GM18520 (cell line): ENCODE measurements around the gene HIVEP3.

Experiments
- ATAC-seq: cut with Tn5 transposase; IDR thresholded peaks from one replicate; pipeline ENCODE4 v1.9.1; 2021; ENCODE audit not compliant: unreplicated experiment

HIVEP3 gene

DNA sequence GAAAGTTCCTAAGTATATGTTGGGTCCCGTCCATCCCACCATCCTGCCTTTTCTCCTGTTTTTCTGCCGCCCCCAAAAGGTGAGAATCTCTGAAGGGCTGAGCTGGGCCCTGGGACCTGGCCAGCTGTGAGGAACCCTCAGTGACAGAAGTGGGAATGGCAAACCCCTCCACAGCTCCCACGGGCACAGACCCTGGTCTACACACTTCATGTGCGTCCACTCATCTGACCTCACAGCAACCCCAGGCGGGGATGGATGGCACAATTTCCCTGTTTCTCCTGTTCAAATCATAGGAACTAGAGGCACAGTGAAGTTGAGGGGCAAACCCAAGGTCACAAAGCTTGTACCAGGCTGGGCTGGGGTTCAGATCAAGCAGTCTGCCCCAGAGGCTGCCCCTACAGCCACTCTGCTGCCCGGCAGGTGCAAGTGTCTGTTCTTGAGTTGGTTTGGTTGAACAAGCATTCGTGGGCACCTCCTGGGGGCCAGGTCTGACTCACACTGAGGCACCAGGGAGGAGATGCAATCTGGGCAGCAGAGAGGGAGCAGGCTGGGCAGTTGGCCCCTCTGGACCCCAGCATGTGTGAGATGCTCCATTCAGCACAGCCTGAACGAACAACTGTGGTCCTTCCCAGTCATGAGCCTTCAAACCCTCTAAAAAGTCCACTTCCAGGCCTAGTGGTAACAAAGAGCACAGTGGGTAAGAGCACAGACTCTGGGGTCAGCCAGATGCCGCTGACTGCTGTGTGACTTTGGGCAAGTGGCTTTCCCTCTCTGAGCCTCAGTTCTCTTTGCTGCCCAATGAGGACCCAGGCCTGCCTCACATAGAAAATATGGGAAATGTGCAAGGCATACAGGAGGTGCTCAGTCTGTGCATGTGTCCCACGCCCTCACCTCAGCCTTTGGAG lies 438.3 kb downstream of the HIVEP3 start:
- no peak for ATAC-seq

DNA sequence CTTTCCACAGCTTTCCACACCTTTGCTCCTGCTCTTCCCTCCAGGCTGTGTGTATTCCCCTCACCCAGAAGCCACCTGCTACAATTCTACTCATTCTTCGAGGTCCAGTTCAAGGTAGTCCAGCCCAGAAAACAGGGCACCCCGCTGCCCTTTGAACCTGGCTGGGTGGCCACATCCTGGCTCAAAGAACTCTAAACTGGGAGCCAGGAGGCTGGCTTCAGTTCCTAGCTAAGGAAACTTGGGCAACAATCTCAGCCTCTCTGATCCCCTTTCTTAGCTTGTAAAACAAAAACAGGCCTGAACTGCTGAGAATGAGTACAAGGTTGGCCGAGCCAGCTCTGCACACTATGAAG lies 438.9 kb downstream of the HIVEP3 start:
- no peak for ATAC-seq

DNA sequence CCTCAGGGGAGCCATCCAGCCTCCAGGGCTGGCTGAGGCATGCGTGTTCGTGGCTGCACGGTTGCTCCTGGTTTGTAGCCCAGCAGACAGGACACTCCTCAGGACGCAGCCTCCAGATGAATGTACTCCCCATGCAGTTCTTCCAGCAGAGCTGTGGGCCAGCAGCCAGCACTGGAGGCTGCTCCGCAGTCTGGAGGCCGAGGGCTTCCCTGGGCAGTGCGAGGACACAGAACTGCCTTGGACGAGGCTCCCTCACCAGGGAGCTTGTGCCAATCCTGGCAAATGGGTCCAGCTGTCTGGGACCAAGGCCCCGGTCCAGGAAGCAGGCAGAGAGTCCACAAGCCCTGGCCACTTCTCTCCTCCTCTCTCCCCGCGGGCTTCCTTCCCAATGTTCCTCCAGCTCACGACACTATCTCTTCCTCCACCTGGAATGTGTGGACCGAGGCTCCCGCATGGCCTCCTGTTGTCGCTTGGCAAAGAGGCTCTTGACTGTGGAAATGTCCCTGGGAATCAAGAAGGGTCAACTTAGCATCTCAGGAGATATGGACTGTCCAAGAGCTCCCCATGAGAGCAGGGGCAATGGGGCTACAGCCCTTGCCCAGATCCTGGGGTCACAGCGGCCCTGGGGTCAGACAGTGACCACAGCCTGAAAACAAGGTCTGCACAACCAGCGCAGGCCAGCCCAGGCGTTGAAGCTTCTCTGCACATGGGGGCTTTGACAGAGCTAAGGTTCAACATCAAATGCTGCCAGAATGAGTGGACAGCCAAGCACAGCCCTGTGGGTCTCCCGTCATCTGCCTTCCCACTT lies 439.5 kb downstream of the HIVEP3 start:
- no peak for ATAC-seq

DNA sequence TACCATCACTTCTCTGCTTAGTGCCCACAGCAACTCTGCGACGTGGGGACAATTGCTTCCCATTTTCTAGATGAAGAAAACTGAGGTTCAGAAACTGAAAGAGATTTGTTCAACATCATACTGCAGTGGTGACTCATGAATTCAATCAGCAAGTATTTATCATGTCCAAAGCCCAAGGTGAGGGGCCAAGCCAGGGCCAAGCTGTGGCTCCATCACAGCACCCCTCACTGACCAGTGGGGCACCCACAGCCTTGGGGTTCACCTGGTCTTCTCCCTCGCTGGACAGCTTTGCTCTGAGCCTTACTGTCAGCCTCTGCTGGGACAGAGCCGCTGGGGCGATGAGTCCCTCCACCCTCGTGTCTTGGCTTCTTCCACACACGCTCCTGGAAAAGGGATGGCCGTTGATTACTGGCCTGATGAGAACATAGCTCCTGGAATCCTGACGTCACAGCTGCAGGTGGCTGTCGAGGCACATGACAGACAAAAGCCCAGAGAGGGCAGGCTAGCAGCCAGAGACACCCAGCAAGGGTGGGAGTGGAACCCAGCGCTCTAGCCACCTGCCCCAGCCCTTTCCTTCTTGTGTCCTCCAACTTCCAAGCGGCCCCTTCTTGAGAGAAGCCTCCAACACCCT lies 440.5 kb downstream of the HIVEP3 start:
- ATAC-seq, result no peak

DNA sequence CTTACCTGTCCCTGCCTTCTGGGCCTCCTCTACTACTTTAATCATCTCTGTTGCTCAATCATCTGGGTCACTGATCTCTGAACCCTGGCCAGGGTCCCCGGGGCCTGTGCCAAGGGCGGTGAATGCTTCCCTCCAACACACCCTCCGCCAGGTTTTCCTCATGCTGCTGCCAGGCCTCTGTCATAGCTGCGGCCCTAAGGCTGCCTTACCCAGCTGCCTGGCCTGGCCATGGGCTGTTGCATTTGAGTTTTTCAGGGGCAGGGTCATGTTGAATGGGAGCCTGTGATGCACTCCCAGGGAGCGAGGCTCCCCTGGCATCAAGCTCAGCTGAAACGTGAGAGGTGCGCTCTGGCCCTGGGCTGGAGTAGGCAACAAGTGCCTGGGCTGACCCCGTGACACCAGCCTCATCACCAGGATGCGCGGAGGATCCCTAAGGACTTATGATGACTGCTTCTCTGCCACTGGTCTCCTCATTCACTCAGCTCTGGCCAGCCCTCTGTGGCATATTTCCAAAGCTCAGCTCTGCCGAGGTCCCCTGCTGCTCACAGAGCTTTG lies 441.8 kb downstream of the HIVEP3 start:
- ATAC-seq, result no peak

DNA sequence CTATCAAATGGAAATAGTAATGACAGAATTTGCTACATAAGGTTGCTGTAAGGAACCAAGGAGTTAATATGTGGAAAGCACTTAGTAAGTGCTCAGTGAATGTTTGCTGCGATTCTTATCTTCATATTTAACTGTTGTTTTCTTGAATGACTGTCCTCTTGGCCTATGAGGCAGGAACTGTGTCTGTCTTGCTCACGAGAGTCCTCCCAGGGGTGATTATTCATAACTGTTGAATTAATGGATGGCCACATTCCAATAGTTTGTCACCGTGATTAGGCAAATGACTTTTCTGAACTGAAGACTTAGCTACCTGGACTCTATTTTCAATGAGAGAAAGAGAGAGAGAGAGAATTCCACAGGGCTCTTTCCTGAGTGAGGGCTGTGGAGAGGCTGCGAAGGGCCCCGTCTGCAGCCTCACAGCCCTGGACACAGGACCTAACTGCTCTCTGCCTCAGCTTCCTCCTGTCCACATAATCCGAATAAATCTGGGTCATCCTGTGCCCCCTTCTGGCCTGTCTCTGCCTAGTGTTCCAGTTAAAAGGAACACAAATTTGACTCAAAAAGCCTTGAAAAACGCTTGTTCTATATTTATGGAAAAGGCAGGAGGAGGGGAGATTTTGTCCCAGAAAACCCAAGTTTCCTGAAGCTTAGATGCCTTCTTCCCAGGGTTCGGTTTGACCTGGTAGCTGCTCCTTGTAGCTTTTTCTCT lies 442.7 kb downstream of the HIVEP3 start:
- no peak for ATAC-seq

DNA sequence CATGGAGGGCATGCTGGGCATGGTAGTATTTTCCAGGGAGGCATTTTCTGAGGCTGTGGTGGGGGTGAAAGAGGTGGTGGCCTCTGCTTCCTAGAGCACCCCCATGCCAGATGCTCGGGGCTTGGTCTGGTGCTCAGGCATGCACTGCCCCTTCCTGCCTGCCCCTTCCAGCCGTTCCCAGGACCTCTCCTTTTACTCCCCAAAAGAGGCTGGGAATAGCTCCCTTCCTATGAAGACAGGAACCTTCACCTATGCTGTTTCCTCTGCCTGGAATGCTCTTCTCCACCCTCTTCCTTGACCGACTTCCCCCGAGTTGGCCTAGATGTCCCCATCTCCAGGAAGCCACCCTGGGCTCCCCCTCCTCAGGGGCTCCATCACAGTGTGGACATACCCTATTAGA lies 443.4 kb downstream of the HIVEP3 start:
- no peak for ATAC-seq

DNA sequence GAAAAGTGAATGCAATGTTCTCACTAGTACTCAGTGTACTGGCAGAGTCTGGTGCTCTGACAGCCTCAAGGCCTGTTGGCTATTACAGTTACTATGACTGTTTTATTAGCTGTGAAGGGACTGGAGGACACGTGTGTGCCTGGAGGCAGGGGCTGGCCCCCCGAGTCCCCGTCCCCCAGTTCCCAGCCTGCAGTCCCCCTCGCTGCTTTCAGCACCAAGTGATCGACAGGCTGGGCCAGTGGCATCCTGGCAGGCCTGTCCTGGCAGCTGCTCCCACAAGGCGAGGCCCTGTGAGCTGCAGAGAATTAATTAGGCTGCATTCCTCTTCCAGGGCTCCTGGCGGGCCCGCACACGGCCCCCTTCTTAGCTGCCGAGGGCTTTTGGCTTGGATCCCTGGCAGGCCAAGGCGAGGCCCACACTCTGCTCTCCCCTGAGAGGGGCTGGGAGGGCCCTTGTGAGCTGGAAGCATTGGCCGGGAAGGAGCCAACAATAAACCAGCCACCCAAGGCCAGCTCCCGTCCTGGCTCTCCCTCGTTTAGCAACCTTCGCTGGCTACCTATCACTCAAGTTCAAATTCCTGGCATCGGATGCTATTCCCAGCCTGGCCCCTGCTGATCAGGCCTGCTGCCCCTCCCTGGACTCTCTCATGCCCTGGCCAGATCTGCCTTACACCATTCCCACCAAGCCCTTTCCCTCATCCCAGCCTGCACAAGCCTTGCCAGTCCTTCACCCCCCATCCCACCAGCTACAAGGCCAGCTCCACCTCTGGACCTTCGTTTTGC lies 444.0 kb downstream of the HIVEP3 start:
- ATAC-seq, result no peak

DNA sequence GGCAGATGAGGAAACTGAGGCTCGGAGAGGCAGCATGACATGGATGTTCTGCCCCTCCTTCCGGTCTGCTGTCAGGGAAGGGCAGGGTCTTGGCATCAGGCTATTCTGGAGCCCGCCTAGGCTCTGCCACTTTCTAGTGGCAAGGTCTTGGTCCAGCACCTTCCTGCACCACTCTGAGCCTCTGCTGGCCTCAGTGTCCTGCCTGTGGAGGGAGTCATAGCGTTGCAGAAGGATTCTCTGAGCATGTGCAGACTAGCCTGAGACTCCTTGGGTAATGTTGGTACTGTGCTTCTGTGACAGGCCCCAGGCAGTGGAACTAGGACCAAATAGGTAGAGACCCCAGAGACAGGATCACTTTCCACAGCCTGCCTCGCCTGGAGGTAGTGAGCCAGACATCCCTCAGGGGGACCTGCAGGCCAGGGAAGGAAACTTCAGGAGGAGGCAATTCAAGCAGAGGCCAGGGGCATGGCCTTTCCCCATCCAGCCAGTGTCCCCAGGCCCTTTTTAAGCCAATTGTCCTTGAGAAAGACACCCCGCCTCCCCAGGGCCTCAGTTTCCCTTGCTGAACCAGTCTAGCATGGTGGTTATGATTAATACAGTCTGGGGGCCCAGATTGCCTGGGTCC lies 444.9 kb downstream of the HIVEP3 start:
- no peak for ATAC-seq

DNA sequence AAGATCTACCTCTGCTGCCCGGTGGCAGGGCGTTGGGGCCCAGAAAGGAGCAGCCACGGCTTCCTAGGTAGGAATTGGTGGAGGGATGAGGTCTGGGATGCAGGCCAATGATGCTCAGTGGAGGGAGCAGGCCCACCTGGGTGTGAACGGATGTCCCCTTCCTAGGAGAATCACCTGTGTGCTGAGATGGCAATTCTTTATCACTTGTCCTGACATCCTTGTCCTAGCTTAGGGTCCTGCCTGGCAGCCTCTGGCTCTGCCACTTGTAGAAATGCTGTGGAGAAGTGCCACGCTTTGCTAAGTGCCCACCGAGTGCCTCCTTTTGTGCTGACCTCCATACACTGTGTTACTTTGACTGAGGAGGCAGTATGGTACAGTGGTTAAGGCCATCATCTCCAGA lies 447.1 kb downstream of the HIVEP3 start:
- no peak for ATAC-seq

DNA sequence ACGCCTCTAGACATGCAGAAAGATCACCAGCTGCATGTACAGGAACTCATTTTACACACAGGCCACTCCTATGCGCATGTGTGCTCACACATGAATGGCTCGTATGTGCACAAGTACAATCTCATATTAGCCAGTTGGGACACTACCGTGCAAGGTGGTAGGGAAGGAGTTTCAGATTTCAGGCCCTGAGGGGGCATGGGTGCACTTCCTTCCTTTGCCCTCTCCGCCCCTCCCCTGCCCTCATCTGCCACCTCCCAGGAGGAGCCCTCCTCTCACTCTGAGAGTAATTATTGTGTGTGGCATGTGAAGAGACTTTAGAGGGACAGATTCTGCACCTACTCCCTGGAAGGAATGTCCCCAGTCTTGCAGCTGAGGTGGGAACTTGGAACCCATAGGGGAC lies 449.0 kb downstream of the HIVEP3 start:
- ATAC-seq, result no peak

DNA sequence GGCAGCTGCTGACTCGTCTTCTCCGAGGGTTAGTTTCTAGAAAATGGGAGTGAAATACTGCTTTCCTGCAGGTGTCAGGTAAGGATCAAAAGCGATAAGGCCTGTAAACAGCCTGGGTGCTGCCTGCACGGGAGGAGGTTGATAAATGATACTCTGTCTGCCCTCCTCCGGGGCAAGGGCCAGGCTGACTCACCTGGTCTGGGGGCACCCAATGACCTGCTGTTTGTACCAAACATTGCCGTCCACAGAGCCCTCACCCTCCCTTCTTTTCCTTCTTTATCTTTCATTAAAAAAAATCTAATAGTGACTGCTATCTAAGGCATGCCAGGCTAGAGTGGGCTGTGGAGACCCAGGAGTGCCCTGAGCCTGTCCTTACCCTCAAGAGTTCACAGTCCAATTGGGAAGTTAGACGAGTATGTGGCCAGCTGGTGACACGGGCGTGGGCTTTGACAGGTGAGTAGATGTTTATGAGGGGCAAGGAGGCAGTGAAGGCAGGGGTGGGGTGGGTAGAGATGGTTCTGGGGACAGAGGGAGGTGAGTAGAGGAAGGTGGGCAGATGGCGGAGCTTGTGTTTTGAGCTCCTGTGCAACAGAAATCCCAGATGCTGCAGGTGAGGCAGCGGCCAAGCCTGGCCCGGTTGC lies 450.5 kb downstream of the HIVEP3 start:
- no peak for ATAC-seq

DNA sequence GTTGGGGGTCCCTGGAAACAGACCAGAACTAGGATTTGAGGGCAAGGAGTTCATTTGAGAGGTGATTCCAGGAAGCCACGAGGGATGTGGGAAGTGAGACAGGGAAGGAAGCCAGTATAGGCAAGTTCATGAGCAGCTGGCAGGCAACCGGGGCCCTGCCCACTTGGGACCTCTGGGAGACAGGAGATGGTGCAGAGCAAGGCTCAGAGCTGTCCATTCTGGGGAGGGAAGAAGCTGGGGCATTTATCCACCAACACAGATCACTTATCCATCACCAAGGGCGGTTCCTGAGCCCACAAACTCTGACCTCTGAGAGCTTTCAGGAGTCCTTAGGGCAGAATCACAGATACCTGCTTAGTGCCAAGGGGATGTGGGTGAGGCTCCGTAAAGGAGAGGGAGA lies 451.0 kb downstream of the HIVEP3 start:
- ATAC-seq, result no peak

DNA sequence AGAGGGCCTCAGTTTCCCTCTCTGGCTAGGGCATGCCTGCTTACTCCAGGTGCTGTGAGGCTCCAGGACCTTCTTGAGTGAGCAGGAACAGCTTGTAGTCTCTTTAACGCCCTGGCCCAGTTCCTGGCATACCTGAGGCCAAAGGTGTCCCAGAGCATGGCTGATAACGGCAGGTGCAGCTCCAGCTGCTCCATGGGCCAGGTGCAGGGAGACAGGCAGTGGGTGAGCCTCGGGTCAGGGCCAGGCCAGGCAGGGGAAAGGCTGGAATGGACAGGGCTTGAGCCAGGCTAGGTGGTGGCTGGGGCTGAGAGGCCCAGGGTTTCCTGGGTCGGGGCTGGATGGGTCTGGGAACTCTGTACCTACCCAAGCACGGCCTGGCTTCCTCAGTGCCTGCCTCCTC lies 452.6 kb downstream of the HIVEP3 start:
- no peak for ATAC-seq

DNA sequence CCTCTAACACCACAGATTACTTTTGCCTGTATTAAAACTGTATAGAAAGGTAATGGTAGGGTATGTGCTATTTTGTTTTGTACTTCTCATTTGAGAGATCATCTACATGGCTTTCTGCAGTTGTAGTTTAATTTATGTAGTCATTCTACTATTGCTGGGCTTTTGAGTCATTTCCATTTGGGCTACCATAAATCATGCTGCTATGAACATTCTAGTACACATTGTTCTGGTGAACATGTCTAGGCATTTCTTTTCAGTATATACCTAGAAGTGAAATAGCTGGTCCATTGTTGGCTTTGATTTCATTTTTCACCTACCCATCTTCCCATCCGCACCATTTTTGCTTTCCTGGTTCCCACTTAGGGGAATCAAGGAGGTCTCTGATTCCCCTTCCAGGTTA lies 453.0 kb downstream of the HIVEP3 start:
- ATAC-seq, result no peak

DNA sequence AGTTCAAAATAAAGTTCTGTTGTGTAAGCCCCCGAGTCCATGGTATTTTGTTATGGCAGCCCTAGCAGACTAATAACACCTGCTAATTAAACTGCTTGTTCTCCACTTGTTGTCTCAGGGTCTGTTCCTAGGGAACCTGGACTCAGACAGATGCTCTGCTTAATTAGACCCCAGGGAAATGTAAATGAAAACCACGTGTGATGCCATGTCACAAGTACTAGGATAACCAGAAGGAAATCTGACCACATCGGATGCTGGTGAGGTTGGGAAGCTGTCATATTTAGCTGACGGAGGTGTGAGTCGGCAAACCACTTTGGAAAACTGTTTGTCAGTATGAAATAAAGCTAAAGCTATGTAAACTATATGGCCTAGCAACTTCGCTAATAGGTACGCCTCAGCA lies 453.8 kb downstream of the HIVEP3 start:
- no peak for ATAC-seq

DNA sequence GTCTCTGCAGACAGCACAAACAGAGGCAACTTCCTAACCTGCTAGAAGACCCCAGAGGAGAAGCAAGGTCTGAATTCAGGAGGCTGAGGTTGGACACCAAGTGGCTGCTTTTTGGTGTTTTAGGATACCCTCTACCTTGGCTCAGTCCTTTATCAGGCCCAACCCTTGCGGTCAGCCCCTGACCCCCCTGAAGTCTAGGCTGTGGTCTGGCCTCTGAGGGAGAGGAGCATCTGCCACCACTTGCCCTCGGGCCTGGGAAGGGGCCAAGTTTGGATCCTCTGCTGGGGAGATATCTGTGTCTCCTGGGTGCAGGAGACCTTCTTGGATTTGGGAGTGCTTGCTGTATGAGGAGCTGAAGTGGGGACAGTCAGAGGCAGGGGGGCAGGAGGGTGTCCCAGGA lies 455.2 kb downstream of the HIVEP3 start:
- ATAC-seq, result no peak

DNA sequence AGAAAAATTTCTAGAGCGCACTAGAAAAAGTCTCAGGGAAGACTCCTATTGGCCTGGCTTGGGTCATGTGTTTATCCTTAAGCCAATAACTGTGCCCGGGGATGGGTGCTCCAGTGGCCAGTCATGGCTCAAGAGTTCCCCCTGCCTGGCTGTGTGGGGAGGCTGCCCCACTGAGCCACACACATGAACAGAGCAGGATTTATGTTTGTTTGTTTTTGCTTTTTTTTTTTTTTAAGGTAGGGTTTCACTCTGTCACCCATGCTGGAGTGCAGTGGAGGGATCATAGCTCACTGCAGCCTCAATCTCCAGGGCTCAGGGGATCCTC lies 456.1 kb downstream of the HIVEP3 start:
- no peak for ATAC-seq
